Liver (tissue), 3 donors: Measurements from ENCODE around the gene ZBTB47.

ENCODE experiments used
- EGR1 ChIP-seq, 2 donors: IDR thresholded peaks; 2 replicates each; pipeline ENCODE4 v1.6.1; 2016 to 2018; ENCODE audit warnings: antibody characterized with exemption in 2 of 2, low read depth in 2 of 2
- FOXA1 ChIP-seq: IDR thresholded peaks from 2 replicates; pipeline ENCODE4 v1.6.1; 2016; ENCODE audit warnings: antibody characterized with exemption
- JUND ChIP-seq, 2 donors: IDR thresholded peaks; 2 replicates each; pipeline ENCODE4 v1.6.1; 2016; ENCODE audit warnings: antibody characterized with exemption in 2 of 2
- NR2F2 ChIP-seq: IDR thresholded peaks from 2 replicates; pipeline ENCODE4 v1.6.1; 2016; ENCODE audit warnings: antibody characterized with exemption
- RAD21 ChIP-seq, 2 donors: IDR thresholded peaks; 2 replicates each; pipeline ENCODE4 v1.6.1; 2016; ENCODE audit warnings: antibody characterized with exemption in 2 of 2, mild to moderate bottlenecking in 2 of 2
- TAF1 ChIP-seq: conservative IDR thresholded peaks from 2 replicates; pipeline ENCODE4 v1.6.1; 2016; ENCODE audit warnings: antibody characterized with exemption, mild to moderate bottlenecking
- YY1 ChIP-seq: IDR thresholded peaks from 2 replicates; pipeline ENCODE4 v1.6.1; 2016; ENCODE audit warnings: antibody characterized with exemption, mild to moderate bottlenecking
- TF ChIP-seq, protein P1 (sequence below): fragments of 150-350 bp; IDR thresholded peaks from 2 replicates; pipeline ENCODE4 v1.5.1; 2017; ENCODE audit warnings: improper control_type of control experiment, low read depth, low read length; ENCODE audit not compliant: missing input control
- TF ChIP-seq, protein P2 (sequence below): IDR thresholded peaks from 2 replicates; pipeline ENCODE4 v1.6.1; 2016; ENCODE audit warnings: antibody characterized with exemption
- TF ChIP-seq, protein P3 (sequence below): IDR thresholded peaks from 2 replicates; pipeline ENCODE4 v1.6.1; 2016; ENCODE audit warnings: antibody characterized with exemption
- TF ChIP-seq, protein P4 (sequence below): IDR thresholded peaks from 2 replicates; pipeline ENCODE4 v1.6.1; 2016; ENCODE audit warnings: antibody characterized with exemption, mild to moderate bottlenecking
- donor health status: healthy.
- donor health status: healthy.

DNA sequence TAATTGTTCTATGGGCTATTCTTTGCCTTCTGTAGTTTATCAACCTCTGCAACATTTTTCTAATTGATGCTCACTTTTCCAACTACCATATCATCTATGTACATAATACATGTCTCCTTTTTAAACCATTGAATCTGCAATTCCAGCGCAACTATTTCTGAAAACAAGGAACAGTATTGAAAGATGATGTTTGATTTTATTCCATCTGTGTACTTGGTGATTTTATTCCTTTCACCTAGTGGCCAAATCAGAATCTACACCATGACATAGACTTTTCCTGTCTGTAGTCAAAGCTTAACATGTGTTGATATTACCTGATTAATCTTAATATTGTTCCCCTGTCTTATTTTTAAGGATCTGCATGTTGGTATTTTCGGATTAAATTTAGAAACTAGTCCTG, 40.0 kb upstream of the ZBTB47 start:
- TF ChIP-seq, protein P1, sequence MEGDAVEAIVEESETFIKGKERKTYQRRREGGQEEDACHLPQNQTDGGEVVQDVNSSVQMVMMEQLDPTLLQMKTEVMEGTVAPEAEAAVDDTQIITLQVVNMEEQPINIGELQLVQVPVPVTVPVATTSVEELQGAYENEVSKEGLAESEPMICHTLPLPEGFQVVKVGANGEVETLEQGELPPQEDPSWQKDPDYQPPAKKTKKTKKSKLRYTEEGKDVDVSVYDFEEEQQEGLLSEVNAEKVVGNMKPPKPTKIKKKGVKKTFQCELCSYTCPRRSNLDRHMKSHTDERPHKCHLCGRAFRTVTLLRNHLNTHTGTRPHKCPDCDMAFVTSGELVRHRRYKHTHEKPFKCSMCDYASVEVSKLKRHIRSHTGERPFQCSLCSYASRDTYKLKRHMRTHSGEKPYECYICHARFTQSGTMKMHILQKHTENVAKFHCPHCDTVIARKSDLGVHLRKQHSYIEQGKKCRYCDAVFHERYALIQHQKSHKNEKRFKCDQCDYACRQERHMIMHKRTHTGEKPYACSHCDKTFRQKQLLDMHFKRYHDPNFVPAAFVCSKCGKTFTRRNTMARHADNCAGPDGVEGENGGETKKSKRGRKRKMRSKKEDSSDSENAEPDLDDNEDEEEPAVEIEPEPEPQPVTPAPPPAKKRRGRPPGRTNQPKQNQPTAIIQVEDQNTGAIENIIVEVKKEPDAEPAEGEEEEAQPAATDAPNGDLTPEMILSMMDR = peak; percentile 35
- no peak for TF ChIP-seq EGR1 (IDR thresholded peaks at IDR 0.05; ENCODE audit: low read depth in 2 of 2)
- TF ChIP-seq FOXA1 = no peak
- TF ChIP-seq YY1 = no peak
- TF ChIP-seq TAF1 = no peak
- TF ChIP-seq, protein P2, sequence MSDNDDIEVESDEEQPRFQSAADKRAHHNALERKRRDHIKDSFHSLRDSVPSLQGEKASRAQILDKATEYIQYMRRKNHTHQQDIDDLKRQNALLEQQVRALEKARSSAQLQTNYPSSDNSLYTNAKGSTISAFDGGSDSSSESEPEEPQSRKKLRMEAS = no peak
- peak in 1 of 2 donors; percentile 46 for TF ChIP-seq RAD21 (IDR thresholded peaks at IDR 0.05)
- TF ChIP-seq, protein P3, sequence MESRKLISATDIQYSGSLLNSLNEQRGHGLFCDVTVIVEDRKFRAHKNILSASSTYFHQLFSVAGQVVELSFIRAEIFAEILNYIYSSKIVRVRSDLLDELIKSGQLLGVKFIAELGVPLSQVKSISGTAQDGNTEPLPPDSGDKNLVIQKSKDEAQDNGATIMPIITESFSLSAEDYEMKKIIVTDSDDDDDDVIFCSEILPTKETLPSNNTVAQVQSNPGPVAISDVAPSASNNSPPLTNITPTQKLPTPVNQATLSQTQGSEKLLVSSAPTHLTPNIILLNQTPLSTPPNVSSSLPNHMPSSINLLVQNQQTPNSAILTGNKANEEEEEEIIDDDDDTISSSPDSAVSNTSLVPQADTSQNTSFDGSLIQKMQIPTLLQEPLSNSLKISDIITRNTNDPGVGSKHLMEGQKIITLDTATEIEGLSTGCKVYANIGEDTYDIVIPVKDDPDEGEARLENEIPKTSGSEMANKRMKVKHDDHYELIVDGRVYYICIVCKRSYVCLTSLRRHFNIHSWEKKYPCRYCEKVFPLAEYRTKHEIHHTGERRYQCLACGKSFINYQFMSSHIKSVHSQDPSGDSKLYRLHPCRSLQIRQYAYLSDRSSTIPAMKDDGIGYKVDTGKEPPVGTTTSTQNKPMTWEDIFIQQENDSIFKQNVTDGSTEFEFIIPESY = no peak
- TF ChIP-seq NR2F2 = no peak
- TF ChIP-seq, protein P4, sequence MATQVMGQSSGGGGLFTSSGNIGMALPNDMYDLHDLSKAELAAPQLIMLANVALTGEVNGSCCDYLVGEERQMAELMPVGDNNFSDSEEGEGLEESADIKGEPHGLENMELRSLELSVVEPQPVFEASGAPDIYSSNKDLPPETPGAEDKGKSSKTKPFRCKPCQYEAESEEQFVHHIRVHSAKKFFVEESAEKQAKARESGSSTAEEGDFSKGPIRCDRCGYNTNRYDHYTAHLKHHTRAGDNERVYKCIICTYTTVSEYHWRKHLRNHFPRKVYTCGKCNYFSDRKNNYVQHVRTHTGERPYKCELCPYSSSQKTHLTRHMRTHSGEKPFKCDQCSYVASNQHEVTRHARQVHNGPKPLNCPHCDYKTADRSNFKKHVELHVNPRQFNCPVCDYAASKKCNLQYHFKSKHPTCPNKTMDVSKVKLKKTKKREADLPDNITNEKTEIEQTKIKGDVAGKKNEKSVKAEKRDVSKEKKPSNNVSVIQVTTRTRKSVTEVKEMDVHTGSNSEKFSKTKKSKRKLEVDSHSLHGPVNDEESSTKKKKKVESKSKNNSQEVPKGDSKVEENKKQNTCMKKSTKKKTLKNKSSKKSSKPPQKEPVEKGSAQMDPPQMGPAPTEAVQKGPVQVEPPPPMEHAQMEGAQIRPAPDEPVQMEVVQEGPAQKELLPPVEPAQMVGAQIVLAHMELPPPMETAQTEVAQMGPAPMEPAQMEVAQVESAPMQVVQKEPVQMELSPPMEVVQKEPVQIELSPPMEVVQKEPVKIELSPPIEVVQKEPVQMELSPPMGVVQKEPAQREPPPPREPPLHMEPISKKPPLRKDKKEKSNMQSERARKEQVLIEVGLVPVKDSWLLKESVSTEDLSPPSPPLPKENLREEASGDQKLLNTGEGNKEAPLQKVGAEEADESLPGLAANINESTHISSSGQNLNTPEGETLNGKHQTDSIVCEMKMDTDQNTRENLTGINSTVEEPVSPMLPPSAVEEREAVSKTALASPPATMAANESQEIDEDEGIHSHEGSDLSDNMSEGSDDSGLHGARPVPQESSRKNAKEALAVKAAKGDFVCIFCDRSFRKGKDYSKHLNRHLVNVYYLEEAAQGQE = no peak
- TF ChIP-seq JUND (IDR thresholded peaks at IDR 0.05) = no peak
